ENCODE measurements around the gene SKIL. TPM values are rescaled to one million over a fixed set of nuclear protein-coding genes. Genes with fewer than 3 reads are reported as not detected.
"Not testable (repeated sequence)": the region's sequence is repeated elsewhere in the genome, so short reads cannot be mapped to it uniquely, and the experiment has no call there.

The SKIL gene
- total RNA-seq, 2 experiments from 2014 or later, result 15.6 to 20.3 TPM

- intact Hi-C loops (cut with DNase I, micrococcal nuclease), result loop anchor here in 1 of 2 experiments (10.0 kb wide), 1 partner anchor 247 kb away; no protein-coding TSS in a partner anchor
- POLR2A ChIA-PET; ATAC-seq; H3K4me3 Mint-ChIP-seq; H3K36me3 Mint-ChIP-seq (ENCODE audit: low read depth); H3K27me3 Mint-ChIP-seq; H3K27ac Mint-ChIP-seq; DNase-seq; H3K9me3 Mint-ChIP-seq (ENCODE audit: low read depth); H3K4me1 Mint-ChIP-seq: not testable (repeated sequence)
- CTCF ChIA-PET, result interaction anchor here (0.6 kb wide), 1 partner anchor 9 kb away, joined by 3 read pairs; no protein-coding TSS in a partner anchor
Observed at GRCh38 chr3:170327868-170328548, 29.5 kb upstream of the SKIL start.

- DNase-seq (peak; percentile 12), ATAC-seq (peak; percentile 42)
- H3K27me3 Mint-ChIP-seq, result no peaks in the 10 kb centered on the region
- H3K4me1 Mint-ChIP-seq, result no peaks in the 10 kb centered on the region
- no peaks in the 10 kb centered on the region for H3K36me3 Mint-ChIP-seq (ENCODE audit: low read depth)
- H3K27ac Mint-ChIP-seq, result no peak overlapping the region
- CTCF ChIA-PET, result no interaction called here
- intact Hi-C loops (cut with DNase I, micrococcal nuclease), result no loop called here
- POLR2A ChIA-PET, result no interaction called here
- no peak overlapping the region for H3K4me3 Mint-ChIP-seq
- H3K9me3 Mint-ChIP-seq (ENCODE audit: low read depth), result no peaks in the 10 kb centered on the region
Observed at GRCh38 chr3:170330366-170330765, 27.1 kb upstream of the SKIL start.

GRCh38 chr3:170331143-170331542 lies 26.4 kb upstream of the SKIL start:
- Mint-ChIP-seq H3K4me1 (no peaks in the 10 kb centered on the region), H3K4me3 (no peak overlapping the region), H3K9me3 (ENCODE audit: low read depth) (no peaks in the 10 kb centered on the region), H3K27me3 (no peaks in the 10 kb centered on the region), H3K27ac (no peak overlapping the region), H3K36me3 (ENCODE audit: low read depth) (no peaks in the 10 kb centered on the region)
- DNase-seq (no peak), ATAC-seq (no peak)
- intact Hi-C loops (cut with DNase I, micrococcal nuclease), result no loop called here
- POLR2A ChIA-PET, result no interaction called here
- CTCF ChIA-PET, result no interaction called here

GRCh38 chr3:170337420-170337819 lies 20.1 kb upstream of the SKIL start:
- intact Hi-C loops (cut with DNase I, micrococcal nuclease), result no loop called here
- CTCF ChIA-PET, result no interaction called here
- no peaks in the 10 kb centered on the region for H3K36me3 Mint-ChIP-seq (ENCODE audit: low read depth)
- DNase-seq, result no peak
- peaks cover 5% of the 10 kb centered on the region for H3K9me3 Mint-ChIP-seq (ENCODE audit: low read depth)
- H3K4me3 Mint-ChIP-seq, result no peak overlapping the region
- no peak for ATAC-seq
- no peaks in the 10 kb centered on the region for H3K27me3 Mint-ChIP-seq
- no peaks in the 10 kb centered on the region for H3K4me1 Mint-ChIP-seq
- POLR2A ChIA-PET, result no interaction called here
- H3K27ac Mint-ChIP-seq, result no peak overlapping the region

DNA sequence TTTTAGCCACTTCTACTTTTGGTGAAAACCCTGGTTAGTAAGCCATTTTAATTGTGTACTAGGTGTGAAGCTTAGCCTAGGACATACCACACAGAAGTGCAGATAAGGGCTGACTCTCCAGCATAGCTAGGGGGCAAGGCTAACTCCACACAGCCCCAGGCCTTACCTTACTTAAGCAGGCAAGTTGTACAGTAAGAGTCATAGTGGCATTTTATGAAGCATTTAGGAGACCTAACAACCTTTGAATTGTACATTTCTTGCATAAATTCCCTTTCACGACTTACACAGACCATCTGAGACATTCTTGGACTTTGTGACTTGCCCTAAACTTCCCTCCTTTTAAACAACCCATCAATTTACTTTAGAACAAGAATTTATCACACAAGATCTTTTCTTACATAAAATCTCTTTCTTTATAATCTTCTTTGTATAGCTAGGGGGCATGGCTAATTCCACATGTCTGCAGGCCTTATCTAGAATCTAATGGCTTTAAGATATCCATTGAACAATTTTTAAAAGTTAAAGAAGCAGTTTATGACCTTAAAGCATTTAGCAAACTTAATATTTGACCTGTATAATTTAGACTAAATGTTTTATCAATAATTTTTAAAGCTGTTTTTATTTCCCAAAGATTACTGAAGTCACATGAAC lies 18.7 kb upstream of the SKIL start:
- ChIA-PET POLR2A (no interaction called here), CTCF (no interaction called here)
- Mint-ChIP-seq H3K36me3 (ENCODE audit: low read depth) (no peaks in the 10 kb centered on the region), H3K27me3 (no peaks in the 10 kb centered on the region), H3K4me3 (no peak overlapping the region), H3K4me1 (no peaks in the 10 kb centered on the region), H3K9me3 (ENCODE audit: low read depth) (peaks cover 5% of the 10 kb centered on the region), H3K27ac (no peak overlapping the region)
- intact Hi-C loops (cut with DNase I, micrococcal nuclease), result no loop called here
- ATAC-seq (no peak), DNase-seq (no peak)

GRCh38 chr3:170342273-170342672 lies 15.2 kb upstream of the SKIL start:
- ATAC-seq; POLR2A ChIA-PET; DNase-seq; H3K27me3 Mint-ChIP-seq; H3K36me3 Mint-ChIP-seq (ENCODE audit: low read depth); H3K4me3 Mint-ChIP-seq; H3K9me3 Mint-ChIP-seq (ENCODE audit: low read depth); H3K4me1 Mint-ChIP-seq; CTCF ChIA-PET; intact Hi-C loops (cut with DNase I, micrococcal nuclease); H3K27ac Mint-ChIP-seq: not testable (repeated sequence)

GRCh38 chr3:170343859-170344258 lies 13.7 kb upstream of the SKIL start:
- H3K27me3 Mint-ChIP-seq; H3K9me3 Mint-ChIP-seq (ENCODE audit: low read depth); ATAC-seq; H3K27ac Mint-ChIP-seq; DNase-seq; H3K36me3 Mint-ChIP-seq (ENCODE audit: low read depth); intact Hi-C loops (cut with DNase I, micrococcal nuclease); H3K4me3 Mint-ChIP-seq; POLR2A ChIA-PET; H3K4me1 Mint-ChIP-seq; CTCF ChIA-PET: not testable (repeated sequence)

DNA sequence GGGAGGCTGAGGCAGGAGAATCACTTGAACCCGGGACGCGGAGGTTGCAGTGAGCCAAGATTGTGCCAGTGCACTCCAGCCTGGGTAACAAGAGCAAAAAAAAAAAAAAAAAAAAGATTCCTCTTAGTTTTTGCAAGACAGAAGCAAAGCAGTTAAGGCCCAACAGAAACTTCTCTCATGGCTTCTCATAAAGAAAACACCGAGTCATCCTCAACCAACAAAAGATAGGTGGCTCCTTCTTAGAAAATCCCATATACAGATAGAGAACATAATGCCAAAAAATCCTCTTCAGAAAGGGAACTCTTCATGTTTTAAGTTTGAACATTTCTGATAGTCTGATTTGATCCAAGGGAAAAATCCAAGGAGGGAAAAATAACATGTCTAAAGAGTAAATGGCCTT lies 12.5 kb upstream of the SKIL start:
- ChIA-PET POLR2A (no interaction called here), CTCF (no interaction called here)
- Mint-ChIP-seq H3K27me3 (no peaks in the 10 kb centered on the region), H3K4me3 (no peak overlapping the region), H3K36me3 (ENCODE audit: low read depth) (no peaks in the 10 kb centered on the region), H3K9me3 (ENCODE audit: low read depth) (no peaks in the 10 kb centered on the region), H3K4me1 (peaks cover 8% of the 10 kb centered on the region), H3K27ac (no peak overlapping the region)
- DNase-seq, result no peak
- intact Hi-C loops (cut with DNase I, micrococcal nuclease), result no loop called here
- ATAC-seq, result peak; percentile 26

DNA sequence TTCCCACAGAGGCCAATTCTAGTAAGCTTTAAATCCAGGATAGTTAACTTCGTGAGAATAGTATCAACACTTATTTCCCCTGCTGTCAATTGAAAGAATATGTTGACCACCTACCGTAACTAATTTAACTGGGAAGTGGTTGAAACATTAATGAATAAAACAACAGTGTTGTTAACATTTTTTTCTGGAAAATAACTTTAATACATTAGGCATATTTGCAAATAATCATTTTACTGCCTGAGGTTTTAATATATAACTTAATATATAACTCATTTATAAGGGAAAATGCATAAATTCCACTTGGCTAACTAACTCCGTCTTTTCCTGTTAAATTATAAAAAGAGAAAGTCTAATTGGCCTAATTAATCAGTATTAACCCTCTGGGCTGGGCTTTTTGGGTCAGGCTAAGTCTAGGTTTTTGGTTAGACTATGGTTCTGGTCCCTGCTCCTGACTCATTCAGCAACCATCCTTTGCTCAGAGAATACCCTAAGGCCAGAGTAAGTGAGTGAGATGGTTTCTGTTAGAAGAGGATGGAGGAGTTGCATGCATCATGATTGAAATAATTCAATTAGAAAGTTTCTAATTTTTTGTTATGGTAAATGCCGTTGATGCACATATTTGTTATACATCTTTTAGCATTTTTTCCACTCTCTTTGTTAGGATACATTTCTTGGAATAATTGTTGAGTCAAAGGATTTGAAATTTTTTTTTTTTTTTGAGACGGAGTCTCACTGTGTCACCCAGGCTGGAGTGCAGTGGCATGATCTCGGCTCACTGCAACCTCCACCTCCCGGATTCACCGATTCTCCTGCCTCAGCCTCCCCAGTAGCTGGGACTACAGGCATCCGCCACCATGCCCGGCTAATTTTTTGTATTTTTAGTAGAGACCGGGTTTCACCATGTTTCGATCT lies 10.8 kb upstream of the SKIL start:
- no peak overlapping the region for H3K4me3 Mint-ChIP-seq
- no peaks in the 10 kb centered on the region for H3K9me3 Mint-ChIP-seq (ENCODE audit: low read depth)
- DNase-seq, result no peak
- H3K27me3 Mint-ChIP-seq, result no peaks in the 10 kb centered on the region
- no peaks in the 10 kb centered on the region for H3K36me3 Mint-ChIP-seq (ENCODE audit: low read depth)
- no peak for ATAC-seq
- no peak overlapping the region for H3K27ac Mint-ChIP-seq
- POLR2A ChIA-PET, result no interaction called here
- CTCF ChIA-PET, result no interaction called here
- intact Hi-C loops (cut with DNase I, micrococcal nuclease), result no loop called here
- H3K4me1 Mint-ChIP-seq, result peaks cover 9% of the 10 kb centered on the region

- intact Hi-C loops (cut with DNase I, micrococcal nuclease), result loop anchor here (10.0 kb wide), 3 partner anchors 576 to 1754 kb away; partner anchors contain the start of genes MYNN (in 1 of the 2) and TNIK (in 1 of the 2)
- no peak overlapping the region for H3K4me3 Mint-ChIP-seq
- no peaks in the 10 kb centered on the region for H3K36me3 Mint-ChIP-seq (ENCODE audit: low read depth)
- H3K27me3 Mint-ChIP-seq, result no peaks in the 10 kb centered on the region
- ChIA-PET POLR2A (interaction anchor here (0.7 kb wide), 1 partner anchor 371 kb away, joined by 3 read pairs; no protein-coding TSS in a partner anchor), CTCF (interaction anchor here (0.9 kb wide), 1 partner anchor 23 kb away, joined by 5 read pairs; no protein-coding TSS in a partner anchor)
- no peak for DNase-seq
- ATAC-seq, result no peak
- no peaks in the 10 kb centered on the region for H3K9me3 Mint-ChIP-seq (ENCODE audit: low read depth)
- H3K27ac Mint-ChIP-seq, result no peak overlapping the region
- H3K4me1 Mint-ChIP-seq, result peaks cover 10% of the 10 kb centered on the region
Observed at GRCh38 chr3:170350515-170351413, 6.8 kb upstream of the SKIL start.

DNA sequence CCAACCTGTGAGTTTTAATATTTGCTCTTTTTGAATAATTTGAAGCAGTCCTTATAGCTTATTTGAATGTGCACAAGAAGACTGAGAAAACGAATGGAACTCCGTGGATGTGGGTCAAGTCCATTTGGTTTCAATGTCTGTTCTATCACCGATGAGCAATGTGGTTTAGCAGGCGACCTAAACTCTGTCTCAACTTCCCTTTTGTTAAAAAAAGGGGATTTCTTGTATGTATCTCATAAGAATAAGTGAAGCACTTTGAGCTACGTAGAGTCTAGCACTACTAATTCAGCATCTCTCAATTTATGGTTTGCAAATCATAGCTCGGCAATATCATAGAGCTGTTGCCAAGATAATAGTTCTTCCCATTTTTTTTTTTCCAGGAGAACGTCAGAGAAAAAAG lies 4.6 kb upstream of the SKIL start:
- DNase-seq (no peak), ATAC-seq (no peak)
- Mint-ChIP-seq H3K27me3 (no peaks in the 10 kb centered on the region), H3K36me3 (ENCODE audit: low read depth) (no peaks in the 10 kb centered on the region), H3K27ac (no peak overlapping the region), H3K4me3 (no peak overlapping the region), H3K9me3 (ENCODE audit: low read depth) (no peaks in the 10 kb centered on the region), H3K4me1 (peaks cover 17% of the 10 kb centered on the region)
- CTCF ChIA-PET, result no interaction called here
- POLR2A ChIA-PET, result no interaction called here
- intact Hi-C loops (cut with DNase I, micrococcal nuclease), result loop anchor here (10.0 kb wide), 3 partner anchors 578 to 1752 kb away; partner anchors contain the start of genes MYNN (in 1 of the 2) and TNIK (in 1 of the 2)

Data from activated CD4-positive, alpha-beta T cell treated with anti-CD3 and anti-CD28 coated beads for 36 hours (primary cell).